Measurements from ENCODE around the gene DBNL.

- TF ChIP-seq REST (IDR thresholded peaks at IDR 0.05; ENCODE audit: low read depth): no peak
- no peak for TF ChIP-seq MAX (IDR thresholded peaks at IDR 0.05)
- TF ChIP-seq EP300 (IDR thresholded peaks at IDR 0.05; ENCODE audit: borderline replicate concordance): no peak
- TF ChIP-seq EGR1 (IDR thresholded peaks at IDR 0.05): no peak
- TF ChIP-seq TAF1 (IDR thresholded peaks at IDR 0.05; ENCODE audit: low read depth): no peak
- no peak for TF ChIP-seq CEBPB (IDR thresholded peaks at IDR 0.05)
- TF ChIP-seq YY1 (IDR thresholded peaks at IDR 0.05; ENCODE audit: low read depth): no peak
- TF ChIP-seq RAD21 (IDR thresholded peaks at IDR 0.05; ENCODE audit: low read depth): no peak
- TF ChIP-seq FOXM1 (IDR thresholded peaks at IDR 0.05; ENCODE audit: borderline replicate concordance, low read depth): no peak
- TF ChIP-seq NFIC (IDR thresholded peaks at IDR 0.05): peak; percentile 59
Observed at GRCh38 chr7:44068054-44068453, 23.6 kb downstream of the DBNL start.

All from Ishikawa (cell line).